ENCODE measurements around the gene FMNL3.

Gene FMNL3

GRCh38 chr12:49588721-49589516 lies 118.3 kb downstream of the FMNL3 start:
- no peak for DNase-seq

GRCh38 chr12:49588281-49588680 lies 118.9 kb downstream of the FMNL3 start:
- DNase-seq, result no peak

DNA sequence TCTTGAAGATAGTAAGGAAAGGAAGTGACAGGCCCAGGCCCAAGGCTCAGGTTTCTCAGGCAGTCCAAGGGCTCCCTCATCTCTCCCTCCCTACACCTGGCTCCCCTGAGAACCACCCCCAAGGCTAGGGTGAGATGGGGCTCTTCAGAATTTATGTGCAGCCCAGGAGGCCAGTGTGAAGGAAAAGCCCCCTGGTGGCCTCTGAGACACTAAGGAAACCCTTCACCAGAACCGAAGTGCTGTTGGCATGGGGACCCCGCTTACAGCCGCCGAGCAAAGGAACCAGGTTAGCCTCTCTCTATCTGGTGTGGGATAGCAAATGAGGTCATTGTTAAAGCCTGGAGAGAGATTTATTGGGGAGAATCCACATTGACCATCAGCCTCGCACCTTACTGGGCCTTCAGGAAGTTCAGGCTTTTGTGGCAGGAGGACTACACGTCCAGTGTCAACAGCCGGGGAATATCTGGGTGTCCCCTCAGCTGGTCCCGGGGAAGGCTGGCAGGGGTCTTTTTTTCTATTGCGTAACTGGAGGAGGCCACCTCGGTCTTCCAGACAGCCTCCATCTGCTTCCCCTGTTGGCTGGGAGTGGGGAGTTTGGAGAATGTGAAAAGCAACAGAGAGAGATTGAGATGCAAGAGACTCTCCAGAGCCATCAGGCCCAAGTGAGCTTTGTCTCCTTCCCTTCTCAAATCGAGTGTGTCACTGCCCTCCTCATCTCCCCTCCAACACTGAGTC lies 119.9 kb downstream of the FMNL3 start:
- no peak for DNase-seq
